Endothelial cell (in vitro differentiated cells): ENCODE measurements around the gene XG. TPM values are rescaled to one million over a fixed set of nuclear protein-coding genes. Genes with fewer than 3 reads are reported as not detected.
A peak's percentile ranks its signal among the peaks of the same experiment; 100 is the strongest.
"Not testable (repeated sequence)": the region's sequence is repeated elsewhere in the genome, so short reads cannot be mapped to it uniquely, and the experiment has no call there.

Source experiments
- DNase-seq: peaks from one replicate; pipeline ENCODE4 v3.0.0; 2021; ENCODE audit warnings: low spot score
- H3K27ac Mint-ChIP-seq: one replicate; pipeline ENCODE4 v1.8.0; 2021; ENCODE audit warnings: mixed read lengths, inconsistent platforms; ENCODE audit not compliant: unreplicated experiment
- H3K27me3 Mint-ChIP-seq: one replicate; pipeline ENCODE4 v1.8.0; 2021; ENCODE audit warnings: mild to moderate bottlenecking, moderate library complexity, mixed read lengths, inconsistent platforms; ENCODE audit not compliant: unreplicated experiment
- H3K36me3 Mint-ChIP-seq: one replicate; pipeline ENCODE4 v1.8.0; 2021; ENCODE audit warnings: mild to moderate bottlenecking, low read depth, mixed read lengths, inconsistent platforms; ENCODE audit not compliant: unreplicated experiment
- H3K4me1 Mint-ChIP-seq: one replicate; pipeline ENCODE4 v1.8.0; 2021; ENCODE audit warnings: mild to moderate bottlenecking, mixed read lengths, inconsistent platforms; ENCODE audit not compliant: unreplicated experiment
- H3K4me3 Mint-ChIP-seq: one replicate; pipeline ENCODE4 v1.8.0; 2021; ENCODE audit warnings: mild to moderate bottlenecking, mixed read lengths, inconsistent platforms; ENCODE audit not compliant: unreplicated experiment
- H3K9me3 Mint-ChIP-seq: one replicate; pipeline ENCODE4 v1.8.0; 2021; ENCODE audit warnings: mixed read lengths, inconsistent platforms; ENCODE audit not compliant: unreplicated experiment
- CTCF ChIP-seq: fragments of 200-600 bp; sonication (generic); IDR thresholded peaks from one replicate; pipeline ENCODE4 v1.5.0; 2021; ENCODE audit warnings: antibody characterized with exemption; ENCODE audit not compliant: unreplicated experiment
- total RNA-seq: library from RNA; stranded (reverse); fragmentation: NEBNext Ultra II Directional; extraction: Animal tissue kit (Norgen Biotek cat#: 25700); gene quantifications from one replicate; pipeline ENCODE4 v1.2.1, GENCODE V29; 2021; ENCODE audit not compliant: unreplicated experiment

Gene XG
- total RNA-seq, 1 donor from 2014 or later = 0.18 TPM

- H3K36me3 Mint-ChIP-seq = peaks cover 74% of the 10 kb centered on the region
Measured at GRCh38 chrX:2732649-2733048, 19.2 kb upstream of the XG start.

GRCh38 chrX:2733286-2733685, 18.6 kb upstream of the XG start:
- no peak for DNase-seq
- H3K9me3 Mint-ChIP-seq = no peaks in the 10 kb centered on the region
- H3K27me3 Mint-ChIP-seq = no peaks in the 10 kb centered on the region
- no peak for TF ChIP-seq CTCF
- H3K4me1 Mint-ChIP-seq = no peaks in the 10 kb centered on the region
- H3K36me3 Mint-ChIP-seq = peaks cover 74% of the 10 kb centered on the region
- H3K4me3 Mint-ChIP-seq = peak overlapping the region; percentile 67
- no peak overlapping the region for H3K27ac Mint-ChIP-seq

More at GRCh38 chrX:2732649-2733048, 19.2 kb upstream of the XG start:
- TF ChIP-seq CTCF = no peak
- Mint-ChIP-seq H3K27me3 (no peaks in the 10 kb centered on the region), H3K4me3 (peak overlapping the region; percentile 51), H3K27ac (no peak overlapping the region), H3K4me1 (no peaks in the 10 kb centered on the region), H3K9me3 (no peaks in the 10 kb centered on the region)
- no peak for DNase-seq

GRCh38 chrX:2735270-2735669, 16.6 kb upstream of the XG start:
- peaks cover 68% of the 10 kb centered on the region for H3K36me3 Mint-ChIP-seq
- peaks cover 3% of the 10 kb centered on the region for H3K4me1 Mint-ChIP-seq
- TF ChIP-seq CTCF = no peak
- peaks cover 2% of the 10 kb centered on the region for H3K27me3 Mint-ChIP-seq
- DNase-seq = no peak
- H3K9me3 Mint-ChIP-seq = no peaks in the 10 kb centered on the region
- no peak overlapping the region for H3K27ac Mint-ChIP-seq
- no peak overlapping the region for H3K4me3 Mint-ChIP-seq

DNA sequence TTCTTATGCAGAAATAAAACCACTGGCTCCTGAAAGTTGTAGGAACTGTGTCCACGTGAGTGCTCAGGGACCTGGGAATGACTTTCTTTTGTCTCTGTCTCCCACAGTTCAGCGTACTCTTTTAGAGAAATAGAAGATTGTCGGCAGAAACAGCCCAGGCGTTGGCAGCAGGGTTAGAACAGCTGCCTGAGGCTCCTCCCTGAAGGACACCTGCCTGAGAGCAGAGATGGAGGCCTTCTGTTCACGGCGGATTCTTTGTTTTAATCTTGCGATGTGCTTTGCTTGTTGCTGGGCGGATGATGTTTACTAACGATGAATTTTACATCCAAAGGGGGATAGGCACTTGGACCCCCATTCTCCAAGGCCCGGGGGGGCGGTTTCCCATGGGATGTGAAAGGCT, 11.2 kb upstream of the XG start:
- no peak for DNase-seq
- peaks cover 42% of the 10 kb centered on the region for H3K36me3 Mint-ChIP-seq
- H3K4me1 Mint-ChIP-seq = peaks cover 3% of the 10 kb centered on the region
- H3K27me3 Mint-ChIP-seq = peaks cover 7% of the 10 kb centered on the region
- no peaks in the 10 kb centered on the region for H3K9me3 Mint-ChIP-seq
- no peak overlapping the region for H3K4me3 Mint-ChIP-seq
- TF ChIP-seq CTCF = no peak
- H3K27ac Mint-ChIP-seq = no peak overlapping the region

- H3K27me3 Mint-ChIP-seq = peaks cover 7% of the 10 kb centered on the region
- H3K4me1 Mint-ChIP-seq = peaks cover 3% of the 10 kb centered on the region
- no peak overlapping the region for H3K27ac Mint-ChIP-seq
- no peak overlapping the region for H3K4me3 Mint-ChIP-seq
- DNase-seq = no peak
- no peaks in the 10 kb centered on the region for H3K9me3 Mint-ChIP-seq
- peaks cover 37% of the 10 kb centered on the region for H3K36me3 Mint-ChIP-seq
- no peak for TF ChIP-seq CTCF
Measured at GRCh38 chrX:2741386-2741785, 10.5 kb upstream of the XG start.

DNA sequence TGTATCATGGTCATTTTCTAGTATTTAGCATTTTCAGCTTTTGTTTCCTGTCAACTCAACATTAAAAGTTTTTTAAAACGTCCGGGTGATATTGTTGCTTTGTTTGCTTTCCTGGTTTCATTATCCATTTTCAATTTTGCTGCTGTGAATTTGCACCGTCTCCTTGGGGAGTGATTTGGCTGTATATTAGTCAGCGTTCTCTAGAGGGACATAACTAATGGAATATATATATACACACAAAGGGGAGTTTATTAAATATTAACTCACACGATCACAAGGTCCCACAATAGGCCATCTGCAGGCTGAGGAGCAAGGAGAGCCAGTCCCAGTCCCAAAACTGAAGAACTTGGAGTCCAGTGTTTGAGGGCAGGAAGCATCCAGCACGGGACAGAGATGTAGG, 5.6 kb upstream of the XG start:
- not testable (repeated sequence) for H3K27me3 Mint-ChIP-seq, H3K4me1 Mint-ChIP-seq, DNase-seq, H3K27ac Mint-ChIP-seq, H3K4me3 Mint-ChIP-seq, H3K9me3 Mint-ChIP-seq
- peaks cover 12% of the 10 kb centered on the region for H3K36me3 Mint-ChIP-seq
